Duodenal mucosa (tissue), 2 donors: ENCODE measurements around the gene PICK1.

ENCODE experiments used
- H3K27ac ChIP-seq: one replicate; pipeline ENCODE4 v1.7.0; 2013; ENCODE audit warnings: low read depth, low read length
- H3K27me3 ChIP-seq, 2 donors: one replicate each; pipeline ENCODE4 v1.7.0; 2013; ENCODE audit warnings: low read length in 2 of 2, control low read depth in 1 of 2; ENCODE audit not compliant: insufficient read depth in 2 of 2, control insufficient read depth in 1 of 2
- H3K36me3 ChIP-seq, 2 donors: one replicate each; pipeline ENCODE4 v1.7.0; 2013; ENCODE audit warnings: low read length in 2 of 2, control low read depth in 1 of 2; ENCODE audit not compliant: insufficient read depth in 2 of 2, control insufficient read depth in 1 of 2
- H3K4me1 ChIP-seq, 2 donors: one replicate each; pipeline ENCODE4 v1.7.0; 2013; ENCODE audit warnings: low read length in 2 of 2, control low read depth in 1 of 2; ENCODE audit not compliant: insufficient read depth in 2 of 2, control insufficient read depth in 1 of 2
- H3K4me3 ChIP-seq, 2 donors: one replicate each; pipeline ENCODE4 v1.7.0; 2013; ENCODE audit warnings: low read length in 2 of 2, low read depth in 1 of 2
- H3K9ac ChIP-seq, 2 donors: one replicate each; pipeline ENCODE4 v1.7.0; 2013; ENCODE audit warnings: low read length in 2 of 2, low read depth in 1 of 2
- H3K9me3 ChIP-seq, 2 donors: one replicate each; pipeline ENCODE4 v1.7.0; 2013; ENCODE audit warnings: low read length in 2 of 2, control low read depth in 1 of 2; ENCODE audit not compliant: control insufficient read depth in 1 of 2

PICK1 gene

GRCh38 chr22:38021206-38021605 is 36.0 kb upstream of the PICK1 start:
- Histone ChIP-seq H3K9me3 (no peaks in the 10 kb centered on the region), H3K4me3 (no peak overlapping the region), H3K27ac (no peak overlapping the region), H3K9ac (no peak overlapping the region), H3K27me3 (no peaks in the 10 kb centered on the region), H3K4me1 (peaks cover 7 to 13% of the 10 kb centered on the region in 2 donors), H3K36me3 (no peaks in the 10 kb centered on the region)

- Histone ChIP-seq H3K27me3 (no peaks in the 10 kb centered on the region), H3K36me3 (no peaks in the 10 kb centered on the region), H3K9ac (no peak overlapping the region), H3K4me1 (no peaks in the 10 kb centered on the region), H3K9me3 (no peaks in the 10 kb centered on the region), H3K27ac (no peak overlapping the region), H3K4me3 (no peak overlapping the region)
Measured at GRCh38 chr22:38023045-38023444, 34.2 kb upstream of the PICK1 start.

DNA sequence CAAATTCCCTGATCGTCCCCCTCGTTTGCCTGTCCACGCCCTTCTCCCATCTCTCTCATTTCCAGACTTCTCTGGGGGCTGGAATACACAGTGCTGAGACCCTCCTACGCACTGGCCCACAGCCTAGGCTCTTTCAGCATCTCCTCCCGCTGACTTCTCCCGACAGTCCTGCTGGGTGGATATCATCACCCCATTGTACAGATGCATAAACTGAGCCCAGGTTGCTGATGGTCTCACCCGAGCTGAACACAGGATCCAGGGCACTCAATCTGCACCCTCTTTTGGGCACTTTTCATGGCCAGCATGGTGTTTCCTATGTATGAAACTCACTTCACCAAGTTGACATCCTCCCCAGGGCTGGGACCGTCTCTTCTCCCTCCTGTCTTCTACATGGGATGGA is 31.7 kb upstream of the PICK1 start:
- Histone ChIP-seq H3K4me3 (no peak overlapping the region), H3K27ac (no peak overlapping the region), H3K9me3 (no peaks in the 10 kb centered on the region), H3K27me3 (no peaks in the 10 kb centered on the region), H3K9ac (no peak overlapping the region), H3K36me3 (no peaks in the 10 kb centered on the region), H3K4me1 (peaks cover 6 to 8% of the 10 kb centered on the region in 2 donors)

- Histone ChIP-seq H3K9ac (no peak overlapping the region), H3K4me1 (peaks cover 6 to 10% of the 10 kb centered on the region in 2 donors), H3K4me3 (no peak overlapping the region)
Measured at GRCh38 chr22:38026130-38027111, 30.8 kb upstream of the PICK1 start.

GRCh38 chr22:38027487-38027886 is 29.7 kb upstream of the PICK1 start:
- Histone ChIP-seq H3K36me3 (no peaks in the 10 kb centered on the region), H3K4me1 (peaks cover 6 to 10% of the 10 kb centered on the region in 2 donors), H3K4me3 (no peak overlapping the region), H3K27ac (no peak overlapping the region), H3K9me3 (no peaks in the 10 kb centered on the region), H3K9ac (no peak overlapping the region), H3K27me3 (no peaks in the 10 kb centered on the region)

More at GRCh38 chr22:38026130-38027111, 30.8 kb upstream of the PICK1 start:
- Histone ChIP-seq H3K27me3 (no peaks in the 10 kb centered on the region), H3K9me3 (no peaks in the 10 kb centered on the region), H3K36me3 (no peaks in the 10 kb centered on the region), H3K27ac (no peak overlapping the region)

DNA sequence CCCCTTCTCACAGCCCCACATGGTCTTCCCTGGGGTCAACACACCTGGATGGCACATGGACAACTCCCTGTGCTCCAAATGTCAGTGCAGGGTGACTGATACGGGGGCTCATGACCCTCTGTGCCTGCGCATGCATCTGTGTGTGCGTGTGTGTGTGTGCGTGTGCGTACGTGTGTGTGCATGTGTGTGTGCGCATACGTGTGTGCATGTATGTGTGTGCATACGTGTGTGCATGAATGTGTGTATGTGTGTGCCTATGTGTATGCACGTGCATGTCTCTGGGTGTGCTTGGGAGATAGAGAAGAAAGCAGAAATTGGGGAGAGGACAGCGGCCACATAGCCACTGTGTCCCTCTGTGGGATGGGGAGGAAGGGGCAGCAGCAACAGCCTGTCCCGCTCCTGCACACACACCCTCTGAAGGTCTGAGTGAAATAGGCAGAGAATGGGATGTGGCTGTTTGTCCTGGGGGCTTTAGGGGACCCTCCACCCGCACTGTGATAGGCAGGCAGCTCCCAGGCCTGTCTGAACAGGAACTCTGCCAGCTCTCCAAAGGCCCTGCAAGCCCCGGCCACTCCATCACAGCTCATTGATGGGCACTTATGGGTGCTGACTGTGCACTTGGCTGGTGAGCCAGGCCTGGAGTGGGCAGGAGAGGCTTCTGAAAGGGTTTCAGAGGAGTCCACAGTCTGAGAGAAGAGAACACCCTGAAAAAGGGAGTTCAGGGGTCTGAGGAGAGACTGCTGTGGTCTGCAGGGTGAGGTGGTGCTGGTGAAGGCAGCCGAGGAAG is 28.7 kb upstream of the PICK1 start:
- Histone ChIP-seq H3K27ac (no peak overlapping the region), H3K9ac (no peak overlapping the region), H3K36me3 (no peaks in the 10 kb centered on the region), H3K4me3 (no peak overlapping the region), H3K9me3 (no peaks in the 10 kb centered on the region), H3K27me3 (no peaks in the 10 kb centered on the region), H3K4me1 (peaks cover 6 to 10% of the 10 kb centered on the region in 2 donors)

- no peaks in the 10 kb centered on the region for H3K9me3 ChIP-seq
- no peak overlapping the region for H3K27ac ChIP-seq
- H3K9ac ChIP-seq, result no peak overlapping the region
- no peak overlapping the region for H3K4me3 ChIP-seq
- peaks cover 13 to 17% of the 10 kb centered on the region in 2 donors for H3K4me1 ChIP-seq
- H3K27me3 ChIP-seq, result no peaks in the 10 kb centered on the region
- H3K36me3 ChIP-seq, result no peaks in the 10 kb centered on the region
Measured at GRCh38 chr22:38029370-38029769, 27.8 kb upstream of the PICK1 start.

DNA sequence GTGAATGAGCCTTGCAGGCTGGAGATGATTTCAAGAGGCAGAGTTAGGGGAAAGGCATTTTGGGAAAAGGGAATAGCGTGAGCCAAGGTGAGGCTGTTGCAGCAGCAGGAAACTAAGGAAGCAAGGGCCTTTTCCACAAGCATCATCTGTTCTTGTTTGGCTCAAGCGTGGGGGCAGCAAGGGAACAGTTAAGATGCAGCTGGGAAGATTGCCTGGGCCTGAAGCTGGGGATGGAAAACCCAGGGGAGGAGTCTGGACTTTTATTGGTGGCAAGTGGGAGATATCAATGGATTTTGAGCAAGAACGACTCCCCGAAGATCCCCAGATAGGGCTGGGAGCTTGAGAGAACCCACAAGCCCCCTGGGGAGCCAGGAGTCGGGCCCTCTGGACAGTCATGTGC is 27.3 kb upstream of the PICK1 start:
- Histone ChIP-seq H3K9ac (no peak overlapping the region), H3K4me1 (peaks cover 16 to 18% of the 10 kb centered on the region in 2 donors), H3K36me3 (no peaks in the 10 kb centered on the region), H3K27ac (no peak overlapping the region), H3K4me3 (no peak overlapping the region), H3K27me3 (no peaks in the 10 kb centered on the region), H3K9me3 (no peaks in the 10 kb centered on the region)

DNA sequence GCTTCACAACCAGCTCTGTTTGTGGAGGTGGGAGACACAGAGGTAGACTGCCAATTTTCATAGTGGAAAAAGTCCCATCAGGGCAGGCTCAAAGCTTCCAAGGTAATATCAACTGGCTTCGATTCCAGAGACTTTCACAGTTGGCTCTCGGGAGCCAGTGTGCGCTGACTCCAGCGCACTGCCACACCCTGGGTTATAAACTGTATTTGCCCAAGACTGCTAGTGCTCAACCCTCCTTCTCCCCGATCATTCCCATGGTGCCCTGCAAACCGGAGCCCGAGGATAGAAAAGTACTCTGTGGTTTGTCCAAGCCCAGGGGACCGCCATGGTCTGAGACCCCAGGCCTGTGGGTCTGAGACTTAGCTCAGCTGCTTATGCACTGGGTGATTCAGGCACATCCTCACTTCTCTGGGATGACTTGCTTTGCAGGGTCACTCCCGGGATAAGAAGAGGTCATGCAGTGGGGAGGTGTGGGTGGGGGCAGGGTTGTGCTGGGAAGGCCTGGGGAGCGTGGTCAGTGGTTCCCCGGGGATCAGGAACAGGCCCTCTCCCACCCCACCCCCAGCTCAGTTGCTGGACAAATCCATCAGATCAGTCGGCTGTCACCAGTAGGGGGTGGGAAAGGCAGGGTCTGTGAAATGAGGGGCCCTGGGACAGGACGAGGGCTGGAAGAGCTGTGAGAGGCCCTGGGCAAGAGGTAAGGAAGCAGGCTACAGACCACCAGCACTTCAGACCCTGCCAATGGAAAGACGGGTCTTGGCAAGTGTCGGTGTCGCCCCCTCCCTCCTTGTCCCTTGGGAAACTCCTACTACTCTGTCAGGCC is 26.7 kb upstream of the PICK1 start:
- H3K4me1 ChIP-seq, result peaks cover 16 to 18% of the 10 kb centered on the region in 2 donors
- H3K36me3 ChIP-seq, result no peaks in the 10 kb centered on the region
- no peaks in the 10 kb centered on the region for H3K27me3 ChIP-seq
- no peak overlapping the region for H3K9ac ChIP-seq
- H3K4me3 ChIP-seq, result no peak overlapping the region
- H3K27ac ChIP-seq, result no peak overlapping the region
- no peaks in the 10 kb centered on the region for H3K9me3 ChIP-seq
